RCC 7860 (cell line): ENCODE measurements around the gene NYAP1.
"Not testable (repeated sequence)": the region's sequence is repeated elsewhere in the genome, so short reads cannot be mapped to it uniquely, and the experiment has no call there.

ENCODE experiments used
- DNase-seq: peaks from one replicate; pipeline ENCODE4 v3.0.0-alpha.2; 2015; ENCODE audit warnings: low spot score
- FAIRE-seq: peaks from 2 replicates; lab custom pipeline; 2012; peaks lifted over from hg19 to GRCh38; lab: Jason Lieb, UNC

NYAP1 gene

GRCh38 chr7:100481466-100481865 is 2.3 kb upstream of the NYAP1 start:
- FAIRE-seq (no peak), DNase-seq (no peak)

GRCh38 chr7:100482728-100483089 is 1.0 kb upstream of the NYAP1 start:
- FAIRE-seq (no peak), DNase-seq (no peak)

GRCh38 chr7:100483090-100483721 is 521 bp upstream of the NYAP1 start:
- FAIRE-seq (no peak), DNase-seq (peak; percentile 18)

- FAIRE-seq (no peak), DNase-seq (no peak)
Measured at GRCh38 chr7:100484673-100485045, 932 bp downstream of the NYAP1 start.

GRCh38 chr7:100485471-100485876 is 1.7 kb downstream of the NYAP1 start:
- DNase-seq (no peak), FAIRE-seq (no peak)

GRCh38 chr7:100486111-100486636 is 2.4 kb downstream of the NYAP1 start:
- no peak for DNase-seq
- FAIRE-seq: no peak

- FAIRE-seq (no peak), DNase-seq (no peak)
Measured at GRCh38 chr7:100486753-100487446, 3.2 kb downstream of the NYAP1 start.

- DNase-seq (no peak), FAIRE-seq (no peak)
Measured at GRCh38 chr7:100488333-100489095, 4.8 kb downstream of the NYAP1 start.

- FAIRE-seq (no peak), DNase-seq (no peak)
Measured at GRCh38 chr7:100489121-100489520, 5.4 kb downstream of the NYAP1 start.

- DNase-seq (peak; percentile 84), FAIRE-seq (no peak)
Measured at GRCh38 chr7:100489824-100490223, 6.1 kb downstream of the NYAP1 start.

GRCh38 chr7:100490483-100491191 is 6.9 kb downstream of the NYAP1 start:
- FAIRE-seq (no peak), DNase-seq (no peak)

GRCh38 chr7:100491192-100491578 is 7.5 kb downstream of the NYAP1 start:
- no peak for DNase-seq
- FAIRE-seq: no peak

- DNase-seq (no peak), FAIRE-seq (no peak)
Measured at GRCh38 chr7:100492738-100493475, 9.2 kb downstream of the NYAP1 start.

- DNase-seq (no peak), FAIRE-seq (no peak)
Measured at GRCh38 chr7:100493476-100494264, 9.9 kb downstream of the NYAP1 start.

GRCh38 chr7:100496509-100496908 is 12.8 kb downstream of the NYAP1 start:
- FAIRE-seq (no peak), DNase-seq (no peak)

GRCh38 chr7:100500743-100501142 is 17.0 kb downstream of the NYAP1 start:
- not testable (repeated sequence) for FAIRE-seq

GRCh38 chr7:100504031-100504430 is 20.3 kb downstream of the NYAP1 start:
- DNase-seq, FAIRE-seq: not testable (repeated sequence)

More at GRCh38 chr7:100500743-100501142, 17.0 kb downstream of the NYAP1 start:
- not testable (repeated sequence) for DNase-seq

- DNase-seq (no peak), FAIRE-seq (no peak)
Measured at GRCh38 chr7:100504887-100505611, 21.3 kb downstream of the NYAP1 start.

GRCh38 chr7:100506356-100506923 is 22.7 kb downstream of the NYAP1 start:
- DNase-seq (peak; percentile 33), FAIRE-seq (no peak)
